ENCODE measurements around the gene UMAD1. TPM values are rescaled to one million over a fixed set of nuclear protein-coding genes. Genes with fewer than 3 reads are reported as not detected.

Gene UMAD1
- total RNA-seq, 1 donor from 2014 or later: 6.9 TPM

DNA sequence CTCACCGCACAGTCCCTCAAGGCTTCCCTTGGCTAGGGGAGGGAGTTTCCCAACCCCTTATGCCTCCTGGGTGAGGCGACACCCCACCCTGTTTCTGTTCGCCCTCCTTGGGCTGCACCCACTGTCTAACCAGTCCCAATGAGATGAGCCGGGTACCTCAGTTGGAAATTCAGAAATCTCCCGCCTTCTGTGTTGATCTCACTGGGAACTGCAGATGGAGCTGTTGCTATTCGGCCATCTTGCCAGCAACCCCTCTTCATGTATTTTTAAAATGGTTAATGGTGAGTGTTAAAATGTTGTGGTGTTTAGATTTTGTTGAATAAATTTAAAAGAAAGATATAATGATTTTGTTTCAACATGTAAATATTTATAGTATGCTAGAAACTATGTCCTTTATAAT lies 22.0 kb downstream of the UMAD1 start:
- Histone ChIP-seq H3K27ac (no peak overlapping the region), H3K9me3 (no peaks in the 10 kb centered on the region), H3K4me1 (peaks cover 8% of the 10 kb centered on the region), H3K27me3 (no peaks in the 10 kb centered on the region), H3K36me3 (no peaks in the 10 kb centered on the region), H3K4me3 (no peak overlapping the region)
- intact Hi-C loops (cut with DNase I): no loop called here
- no peak for DNase-seq (ENCODE audit: extremely low spot score in 2 of 2)
- TF ChIP-seq, protein P1, sequence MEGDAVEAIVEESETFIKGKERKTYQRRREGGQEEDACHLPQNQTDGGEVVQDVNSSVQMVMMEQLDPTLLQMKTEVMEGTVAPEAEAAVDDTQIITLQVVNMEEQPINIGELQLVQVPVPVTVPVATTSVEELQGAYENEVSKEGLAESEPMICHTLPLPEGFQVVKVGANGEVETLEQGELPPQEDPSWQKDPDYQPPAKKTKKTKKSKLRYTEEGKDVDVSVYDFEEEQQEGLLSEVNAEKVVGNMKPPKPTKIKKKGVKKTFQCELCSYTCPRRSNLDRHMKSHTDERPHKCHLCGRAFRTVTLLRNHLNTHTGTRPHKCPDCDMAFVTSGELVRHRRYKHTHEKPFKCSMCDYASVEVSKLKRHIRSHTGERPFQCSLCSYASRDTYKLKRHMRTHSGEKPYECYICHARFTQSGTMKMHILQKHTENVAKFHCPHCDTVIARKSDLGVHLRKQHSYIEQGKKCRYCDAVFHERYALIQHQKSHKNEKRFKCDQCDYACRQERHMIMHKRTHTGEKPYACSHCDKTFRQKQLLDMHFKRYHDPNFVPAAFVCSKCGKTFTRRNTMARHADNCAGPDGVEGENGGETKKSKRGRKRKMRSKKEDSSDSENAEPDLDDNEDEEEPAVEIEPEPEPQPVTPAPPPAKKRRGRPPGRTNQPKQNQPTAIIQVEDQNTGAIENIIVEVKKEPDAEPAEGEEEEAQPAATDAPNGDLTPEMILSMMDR (IDR thresholded peaks at IDR 0.05): no peak
- no peak for TF ChIP-seq POLR2A (IDR thresholded peaks at IDR 0.05)
- no peak for TF ChIP-seq POLR2AphosphoS5 (IDR thresholded peaks at IDR 0.05; ENCODE audit: insufficient read depth in 1 of 2, low read depth in 1 of 2)

DNA sequence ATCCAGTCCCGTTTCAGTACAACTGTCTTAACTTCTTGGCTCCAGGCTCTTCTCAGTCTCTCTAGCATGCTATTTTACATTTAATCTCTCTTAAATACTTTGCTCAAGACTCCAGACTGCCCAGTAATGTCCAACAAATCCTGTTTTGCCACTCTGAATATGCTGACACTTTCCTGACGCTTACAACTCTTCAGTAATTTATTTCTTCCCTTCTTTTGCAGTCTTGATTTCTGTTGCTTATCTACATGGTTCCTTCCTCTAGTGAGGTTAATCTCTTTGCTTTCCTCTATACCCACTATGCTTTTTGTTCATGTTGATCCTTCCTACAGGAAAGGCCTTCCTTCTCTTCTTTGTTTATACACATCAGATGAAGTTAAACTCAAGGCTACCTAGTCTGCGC lies 23.7 kb downstream of the UMAD1 start:
- Histone ChIP-seq H3K27me3 (no peaks in the 10 kb centered on the region), H3K9me3 (no peaks in the 10 kb centered on the region), H3K27ac (no peak overlapping the region), H3K4me1 (peaks cover 8% of the 10 kb centered on the region), H3K36me3 (no peaks in the 10 kb centered on the region), H3K4me3 (no peak overlapping the region)
- TF ChIP-seq POLR2AphosphoS5 (IDR thresholded peaks at IDR 0.05; ENCODE audit: insufficient read depth in 1 of 2, low read depth in 1 of 2) (no peak), POLR2A (IDR thresholded peaks at IDR 0.05) (no peak)
- TF ChIP-seq, protein P1 (IDR thresholded peaks at IDR 0.05): no peak
- intact Hi-C loops (cut with DNase I): no loop called here
- no peak for DNase-seq (ENCODE audit: extremely low spot score in 2 of 2)

DNA sequence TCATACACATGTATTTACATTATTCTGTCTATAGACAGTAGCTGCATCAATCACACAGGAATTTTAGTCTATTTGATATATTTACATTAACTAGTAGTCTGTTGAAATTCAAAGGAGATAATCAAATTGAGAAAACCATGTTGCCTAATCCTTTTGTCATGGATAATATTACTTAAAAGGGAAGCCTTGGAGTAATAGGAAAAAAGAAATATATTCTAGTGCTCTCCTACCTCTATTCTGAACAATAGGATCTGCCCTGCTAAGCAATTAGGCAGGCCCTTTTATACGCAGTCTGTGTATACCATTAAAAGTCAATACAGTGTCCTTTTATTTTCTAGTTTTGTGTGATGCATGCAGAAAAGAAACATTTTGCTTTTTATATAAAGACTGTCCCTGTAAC lies 24.5 kb downstream of the UMAD1 start:
- H3K4me3 ChIP-seq: no peak overlapping the region
- H3K9me3 ChIP-seq: no peaks in the 10 kb centered on the region
- H3K27ac ChIP-seq: no peak overlapping the region
- DNase-seq (ENCODE audit: extremely low spot score in 2 of 2): no peak
- no peaks in the 10 kb centered on the region for H3K36me3 ChIP-seq
- no peak for TF ChIP-seq POLR2AphosphoS5 (IDR thresholded peaks at IDR 0.05; ENCODE audit: insufficient read depth in 1 of 2, low read depth in 1 of 2)
- TF ChIP-seq, protein P1 (IDR thresholded peaks at IDR 0.05): no peak
- no peak for TF ChIP-seq POLR2A (IDR thresholded peaks at IDR 0.05)
- peaks cover 8% of the 10 kb centered on the region for H3K4me1 ChIP-seq
- intact Hi-C loops (cut with DNase I): no loop called here
- no peaks in the 10 kb centered on the region for H3K27me3 ChIP-seq

DNA sequence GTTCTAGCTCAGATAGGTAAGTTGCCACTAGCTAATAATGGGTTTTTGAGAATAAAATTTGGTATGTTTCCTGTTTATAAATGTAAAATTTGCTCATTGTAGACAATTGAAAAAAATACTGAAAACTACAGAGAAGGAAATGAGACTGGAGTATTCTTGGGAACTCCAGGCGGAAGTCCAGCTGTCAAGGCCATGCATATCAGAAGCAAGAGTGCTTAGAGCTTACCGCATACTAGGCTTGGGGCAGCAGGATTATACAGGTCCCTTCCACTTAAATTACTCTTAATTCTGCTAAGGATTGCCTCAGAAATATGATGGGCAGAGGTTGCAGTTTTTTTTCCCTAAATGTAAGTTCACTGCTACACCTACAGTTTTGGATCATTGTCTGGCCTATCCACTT lies 26.6 kb downstream of the UMAD1 start:
- intact Hi-C loops (cut with DNase I): no loop called here
- Histone ChIP-seq H3K27ac (no peak overlapping the region), H3K27me3 (no peaks in the 10 kb centered on the region), H3K4me1 (peaks cover 8% of the 10 kb centered on the region), H3K9me3 (no peaks in the 10 kb centered on the region), H3K36me3 (no peaks in the 10 kb centered on the region), H3K4me3 (no peak overlapping the region)
- TF ChIP-seq, protein P1 (IDR thresholded peaks at IDR 0.05): no peak
- TF ChIP-seq POLR2A (IDR thresholded peaks at IDR 0.05) (no peak), POLR2AphosphoS5 (IDR thresholded peaks at IDR 0.05; ENCODE audit: insufficient read depth in 1 of 2, low read depth in 1 of 2) (no peak)
- no peak for DNase-seq (ENCODE audit: extremely low spot score in 2 of 2)

DNA sequence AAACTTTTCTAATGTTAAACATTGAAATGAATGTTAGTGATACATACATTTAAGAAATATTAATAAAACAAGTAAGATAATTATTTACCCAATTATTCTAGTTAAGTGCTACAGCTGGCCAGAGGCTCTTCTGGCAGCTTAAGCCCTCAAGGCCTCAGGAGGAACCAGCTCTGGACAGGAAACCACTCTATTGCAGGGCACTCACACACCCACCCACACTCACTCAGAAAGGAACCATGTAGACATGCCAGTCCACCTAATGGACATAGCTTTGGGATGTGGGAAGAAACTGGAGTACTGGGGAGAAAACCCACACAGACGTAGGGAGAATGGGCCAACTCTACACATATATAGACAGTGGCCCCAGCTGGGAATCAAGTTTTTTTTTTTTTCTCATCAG lies 28.2 kb downstream of the UMAD1 start:
- no peak overlapping the region for H3K27ac ChIP-seq
- DNase-seq (ENCODE audit: extremely low spot score in 2 of 2): no peak
- no peak overlapping the region for H3K4me3 ChIP-seq
- no peaks in the 10 kb centered on the region for H3K9me3 ChIP-seq
- intact Hi-C loops (cut with DNase I): no loop called here
- H3K4me1 ChIP-seq: peaks cover 8% of the 10 kb centered on the region
- TF ChIP-seq POLR2A (IDR thresholded peaks at IDR 0.05) (no peak), POLR2AphosphoS5 (IDR thresholded peaks at IDR 0.05; ENCODE audit: insufficient read depth in 1 of 2, low read depth in 1 of 2) (no peak)
- TF ChIP-seq, protein P1 (IDR thresholded peaks at IDR 0.05): no peak
- H3K36me3 ChIP-seq: no peaks in the 10 kb centered on the region
- no peaks in the 10 kb centered on the region for H3K27me3 ChIP-seq

All from vagina (tissue), 2 donors.